Uterus (tissue), 4 donors: Measurements from ENCODE around the gene ADAMTS17. TPM values are rescaled to one million over a fixed set of nuclear protein-coding genes. Genes with fewer than 3 reads are reported as not detected.

ENCODE experiments used
- DNase-seq, 2 donors: peaks; one replicate each; pipeline ENCODE4 v3.0.0-alpha.2; 2019 to 2020
- H3K27ac ChIP-seq, 2 donors: fragments of 200-600 bp; sonication (generic); 1 replicate in 1 of 2; 2 replicates in 1 of 2; pipeline ENCODE4 v1.5.1; 2016 to 2018
- H3K27me3 ChIP-seq, 2 donors: fragments of 200-600 bp; sonication (generic); one replicate each; pipeline ENCODE4 v1.5.1; 2018 to 2019; ENCODE audit warnings: control low read depth in 1 of 2
- H3K36me3 ChIP-seq, 2 donors: fragments of 200-600 bp; sonication (generic); one replicate each; pipeline ENCODE4 v1.5.1; 2019; ENCODE audit warnings: control low read depth in 1 of 2
- H3K4me1 ChIP-seq, 2 donors: fragments of 200-600 bp; sonication (generic); one replicate each; pipeline ENCODE4 v1.5.1; 2018 to 2019; ENCODE audit warnings: control low read depth in 1 of 2
- H3K4me3 ChIP-seq, 2 donors: fragments of 200-600 bp; sonication (generic); 1 replicate in 1 of 2; 2 replicates in 1 of 2; pipeline ENCODE4 v1.5.1; 2018 to 2019; ENCODE audit warnings: mild to moderate bottlenecking in 1 of 2
- H3K9me3 ChIP-seq, 2 donors: fragments of 200-600 bp; sonication (generic); one replicate each; pipeline ENCODE4 v1.5.1; 2019; ENCODE audit warnings: control low read depth in 1 of 2
- POLR2A ChIP-seq, 2 donors: fragments of 450-650 bp; IDR thresholded peaks; one replicate each; pipeline ENCODE4 v1.6.1; 2016; ENCODE audit warnings: antibody characterized with exemption in 2 of 2, mild to moderate bottlenecking in 1 of 2, moderate library complexity in 1 of 2
- intact Hi-C: fragments of 100-400 bp; cut with DNase I; formaldehyde crosslinking; loops from one replicate; pipeline ENCODE4 v1.15.1; 2023; ENCODE audit warnings: low total_unique reads
- total RNA-seq, 4 donors: library from RNA; depleted of rRNA in 3 of 4; stranded (reverse); fragments of >200 nt in 3 of 4; gene quantifications; one replicate each; pipeline versions ENCODE4 v1.1.0 to v1.2.4, GENCODE V29; 2014 to 2023
- TF ChIP-seq, protein P1 (sequence below), 4 experiments: fragments of 200-600 bp in 2 of 4; fragments of 450-650 bp in 2 of 4; sonication (generic) in 2 of 4; IDR thresholded peaks; one replicate each; pipeline ENCODE4 v1.5.1; 2016 to 2019; ENCODE audit warnings: antibody characterized with exemption in 4 of 4, mild to moderate bottlenecking in 2 of 4, moderate library complexity in 1 of 4
- donor health status: DM: yes; HTN: yes; CAD: no.

Gene ADAMTS17
- total RNA-seq, 4 donors from 2014 or later, result 3.1 to 17.1 (median 8.1) TPM; not detected in 1

DNA sequence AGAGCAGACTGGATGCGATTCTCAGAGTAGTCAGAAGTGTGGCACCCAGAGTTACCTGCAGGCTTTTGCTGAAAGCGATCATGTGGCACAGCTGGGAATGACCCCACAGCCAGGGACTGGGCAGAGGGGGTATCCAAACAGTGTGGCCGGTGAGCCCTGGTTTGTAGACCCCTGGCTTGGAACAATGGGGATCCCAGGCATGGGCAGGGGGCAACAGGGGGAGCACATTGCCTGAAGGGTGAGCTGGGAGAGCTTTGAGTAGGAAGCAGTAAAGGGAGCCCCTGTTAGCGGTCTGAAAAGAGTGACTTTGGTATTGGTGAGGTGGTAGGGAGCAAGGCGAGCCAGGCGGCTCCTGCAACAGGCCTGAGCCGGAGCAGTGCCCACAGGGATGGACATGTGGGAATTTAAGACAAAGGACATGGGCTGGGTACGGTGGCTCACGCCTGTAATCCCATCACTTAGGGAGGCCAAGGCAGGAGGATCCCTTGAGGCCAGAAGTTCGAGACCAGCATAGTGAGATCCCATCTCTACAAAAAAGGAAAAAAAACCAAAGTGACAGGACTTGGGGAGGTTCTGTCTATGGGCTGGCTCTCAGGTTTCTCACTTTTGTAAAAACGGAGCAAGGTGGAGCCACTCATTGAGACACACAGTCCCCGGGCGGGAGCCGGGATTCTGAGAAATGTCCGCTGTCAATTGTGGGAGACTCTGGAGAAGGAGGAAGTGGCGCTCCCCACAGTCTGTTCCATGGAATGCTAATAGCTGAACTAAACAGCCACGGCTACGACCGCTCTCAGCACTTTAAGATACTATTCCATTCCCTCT is 384.7 kb downstream of the ADAMTS17 start:
- intact Hi-C loops, result no loop called here
- TF ChIP-seq, protein P1, sequence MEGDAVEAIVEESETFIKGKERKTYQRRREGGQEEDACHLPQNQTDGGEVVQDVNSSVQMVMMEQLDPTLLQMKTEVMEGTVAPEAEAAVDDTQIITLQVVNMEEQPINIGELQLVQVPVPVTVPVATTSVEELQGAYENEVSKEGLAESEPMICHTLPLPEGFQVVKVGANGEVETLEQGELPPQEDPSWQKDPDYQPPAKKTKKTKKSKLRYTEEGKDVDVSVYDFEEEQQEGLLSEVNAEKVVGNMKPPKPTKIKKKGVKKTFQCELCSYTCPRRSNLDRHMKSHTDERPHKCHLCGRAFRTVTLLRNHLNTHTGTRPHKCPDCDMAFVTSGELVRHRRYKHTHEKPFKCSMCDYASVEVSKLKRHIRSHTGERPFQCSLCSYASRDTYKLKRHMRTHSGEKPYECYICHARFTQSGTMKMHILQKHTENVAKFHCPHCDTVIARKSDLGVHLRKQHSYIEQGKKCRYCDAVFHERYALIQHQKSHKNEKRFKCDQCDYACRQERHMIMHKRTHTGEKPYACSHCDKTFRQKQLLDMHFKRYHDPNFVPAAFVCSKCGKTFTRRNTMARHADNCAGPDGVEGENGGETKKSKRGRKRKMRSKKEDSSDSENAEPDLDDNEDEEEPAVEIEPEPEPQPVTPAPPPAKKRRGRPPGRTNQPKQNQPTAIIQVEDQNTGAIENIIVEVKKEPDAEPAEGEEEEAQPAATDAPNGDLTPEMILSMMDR (IDR thresholded peaks at IDR 0.05), result no peak
- TF ChIP-seq POLR2A (IDR thresholded peaks at IDR 0.05), result no peak
- DNase-seq, result peak in 1 of 2 donors; percentile 4
- no peaks in the 10 kb centered on the region for H3K4me1 ChIP-seq
- H3K9me3 ChIP-seq, result no peaks in the 10 kb centered on the region
- no peak overlapping the region for H3K4me3 ChIP-seq
- no peaks in the 10 kb centered on the region for H3K27me3 ChIP-seq
- H3K27ac ChIP-seq, result no peak overlapping the region
- no peaks in the 10 kb centered on the region for H3K36me3 ChIP-seq

DNA sequence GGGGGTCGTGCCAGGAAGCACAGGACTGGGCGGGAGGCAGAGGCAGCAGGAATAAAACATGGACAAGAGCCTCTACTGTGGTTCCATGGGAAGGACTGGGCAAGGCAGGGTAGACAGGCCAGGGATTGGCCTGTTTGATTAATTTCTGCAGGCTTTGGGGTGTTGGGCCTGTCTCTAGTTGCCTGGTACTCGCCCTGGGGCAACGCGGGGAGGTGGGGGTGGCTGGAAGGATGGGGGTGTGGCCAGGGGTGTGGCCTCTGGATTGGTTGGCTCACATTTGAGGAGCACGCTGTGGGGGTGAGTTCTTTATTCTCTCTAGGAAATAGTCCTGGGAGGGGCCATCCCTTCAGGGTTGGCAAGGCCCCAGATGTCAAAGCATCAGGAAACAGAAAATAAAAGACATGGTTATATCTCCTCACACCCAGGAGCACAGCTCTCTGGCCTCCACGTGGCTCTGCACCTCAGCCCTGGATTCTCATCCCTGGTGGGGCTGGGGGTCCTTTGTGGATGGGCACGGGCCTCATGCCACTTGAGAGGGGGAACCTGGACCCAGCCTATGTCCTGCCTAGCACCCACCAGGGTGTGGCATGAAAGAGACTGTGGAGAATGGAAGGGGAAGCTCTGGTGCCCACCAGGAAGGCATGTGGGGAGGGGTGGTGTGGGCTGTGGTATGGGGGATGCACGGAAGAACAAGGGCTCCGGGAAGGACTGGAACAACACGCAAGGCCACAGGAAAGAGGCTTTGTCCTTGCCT is 385.6 kb downstream of the ADAMTS17 start:
- TF ChIP-seq, protein P1 (IDR thresholded peaks at IDR 0.05), result no peak
- no peak for TF ChIP-seq POLR2A (IDR thresholded peaks at IDR 0.05)
- no peak overlapping the region for H3K27ac ChIP-seq
- H3K4me3 ChIP-seq, result no peak overlapping the region
- intact Hi-C loops, result no loop called here
- DNase-seq, result peak in 1 of 2 donors; percentile 9
- no peaks in the 10 kb centered on the region for H3K36me3 ChIP-seq
- no peaks in the 10 kb centered on the region for H3K27me3 ChIP-seq
- H3K9me3 ChIP-seq, result no peaks in the 10 kb centered on the region
- H3K4me1 ChIP-seq, result no peaks in the 10 kb centered on the region

DNA sequence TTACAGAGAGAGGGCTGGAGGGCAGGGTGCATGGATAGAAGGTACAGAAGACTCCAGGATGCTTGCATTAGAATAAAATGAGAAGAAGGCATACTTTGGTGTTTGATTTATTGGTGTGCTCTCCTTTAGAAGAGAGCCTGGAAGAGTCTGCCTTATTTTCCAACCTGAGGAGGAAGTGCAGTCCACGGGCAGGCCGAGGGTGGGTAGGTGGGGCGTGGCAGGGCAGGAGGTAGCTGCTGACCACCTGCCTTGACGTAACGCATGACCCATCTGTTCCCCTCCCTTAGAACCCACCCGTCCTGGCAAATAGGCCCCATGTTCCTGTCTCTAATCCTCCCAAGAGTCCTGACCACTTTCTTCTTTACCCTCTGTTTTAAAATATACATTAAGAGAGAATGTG is 386.2 kb downstream of the ADAMTS17 start:
- TF ChIP-seq POLR2A (IDR thresholded peaks at IDR 0.05), result no peak
- TF ChIP-seq, protein P1 (IDR thresholded peaks at IDR 0.05), result no peak
- H3K4me3 ChIP-seq, result no peak overlapping the region
- H3K4me1 ChIP-seq, result no peaks in the 10 kb centered on the region
- H3K27me3 ChIP-seq, result no peaks in the 10 kb centered on the region
- H3K9me3 ChIP-seq, result no peaks in the 10 kb centered on the region
- intact Hi-C loops, result no loop called here
- no peaks in the 10 kb centered on the region for H3K36me3 ChIP-seq
- peak in 1 of 2 donors; percentile 3 for DNase-seq
- no peak overlapping the region for H3K27ac ChIP-seq

DNA sequence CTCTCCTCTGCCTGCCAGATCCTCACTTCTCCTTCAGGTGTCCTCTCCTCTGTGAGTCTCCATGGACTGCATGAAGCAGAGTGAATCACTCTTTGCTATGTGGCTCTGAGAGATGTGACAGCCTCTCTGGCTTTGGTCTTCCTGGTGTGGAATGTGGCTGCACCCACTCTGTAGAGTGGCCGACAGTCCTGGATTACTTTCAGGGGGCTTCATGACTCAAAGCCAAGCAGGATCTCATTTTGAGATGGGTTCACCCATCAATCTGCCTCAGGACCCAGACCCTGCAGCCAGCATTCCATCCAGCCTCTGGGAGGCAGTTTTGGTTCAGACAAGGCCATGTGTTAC is 386.6 kb downstream of the ADAMTS17 start:
- H3K27ac ChIP-seq, result no peak overlapping the region
- no peaks in the 10 kb centered on the region for H3K36me3 ChIP-seq
- no peak overlapping the region for H3K4me3 ChIP-seq
- TF ChIP-seq, protein P1 (IDR thresholded peaks at IDR 0.05), result no peak
- no peak for TF ChIP-seq POLR2A (IDR thresholded peaks at IDR 0.05)
- DNase-seq, result no peak
- intact Hi-C loops, result no loop called here
- no peaks in the 10 kb centered on the region for H3K4me1 ChIP-seq
- H3K27me3 ChIP-seq, result no peaks in the 10 kb centered on the region
- H3K9me3 ChIP-seq, result no peaks in the 10 kb centered on the region
